Measurements from ENCODE around the gene SNAP25.

SNAP25 gene

DNA sequence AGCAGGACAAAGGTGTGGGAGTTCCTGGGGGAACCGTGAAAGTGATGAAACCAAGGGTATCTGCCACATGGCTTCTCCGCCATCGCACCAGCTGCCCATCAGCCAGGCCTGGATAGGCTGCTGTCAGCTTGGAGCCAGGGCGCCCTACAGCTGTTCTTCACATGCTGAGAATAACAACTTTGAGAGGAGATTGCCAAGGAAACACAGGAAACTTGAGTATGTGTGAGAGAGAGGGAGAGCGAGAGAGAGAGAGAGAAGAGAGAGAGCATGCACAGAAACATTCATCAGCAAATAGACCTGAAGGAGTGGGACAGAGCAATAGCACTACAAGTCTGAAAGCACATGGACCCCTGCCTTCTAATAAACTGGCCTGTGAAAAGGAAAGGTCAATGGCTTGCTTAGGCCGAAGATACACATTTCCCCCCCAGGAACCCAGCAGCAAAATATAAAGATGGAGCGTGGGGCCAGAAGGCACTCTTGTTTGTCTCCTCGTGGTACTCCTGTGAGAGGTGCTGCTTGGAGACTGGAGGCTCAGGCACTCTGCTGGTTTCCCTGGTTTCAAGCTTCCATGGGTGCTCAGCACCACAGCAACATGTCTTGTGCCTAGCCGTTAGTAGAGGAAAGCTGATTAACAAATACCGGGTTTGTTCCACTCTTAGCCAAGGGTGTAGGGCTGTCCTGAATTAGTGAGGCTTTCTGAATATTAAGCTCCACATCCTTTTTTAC, 53.0 kb downstream of the SNAP25 start:
- Mint-ChIP-seq H3K27me3 (no peaks in the 10 kb centered on the region), H3K9me3 (no peaks in the 10 kb centered on the region), H3K4me3 (no peak overlapping the region), H3K36me3 (no peaks in the 10 kb centered on the region), H3K4me1 (no peaks in the 10 kb centered on the region), H3K27ac (no peak overlapping the region)

DNA sequence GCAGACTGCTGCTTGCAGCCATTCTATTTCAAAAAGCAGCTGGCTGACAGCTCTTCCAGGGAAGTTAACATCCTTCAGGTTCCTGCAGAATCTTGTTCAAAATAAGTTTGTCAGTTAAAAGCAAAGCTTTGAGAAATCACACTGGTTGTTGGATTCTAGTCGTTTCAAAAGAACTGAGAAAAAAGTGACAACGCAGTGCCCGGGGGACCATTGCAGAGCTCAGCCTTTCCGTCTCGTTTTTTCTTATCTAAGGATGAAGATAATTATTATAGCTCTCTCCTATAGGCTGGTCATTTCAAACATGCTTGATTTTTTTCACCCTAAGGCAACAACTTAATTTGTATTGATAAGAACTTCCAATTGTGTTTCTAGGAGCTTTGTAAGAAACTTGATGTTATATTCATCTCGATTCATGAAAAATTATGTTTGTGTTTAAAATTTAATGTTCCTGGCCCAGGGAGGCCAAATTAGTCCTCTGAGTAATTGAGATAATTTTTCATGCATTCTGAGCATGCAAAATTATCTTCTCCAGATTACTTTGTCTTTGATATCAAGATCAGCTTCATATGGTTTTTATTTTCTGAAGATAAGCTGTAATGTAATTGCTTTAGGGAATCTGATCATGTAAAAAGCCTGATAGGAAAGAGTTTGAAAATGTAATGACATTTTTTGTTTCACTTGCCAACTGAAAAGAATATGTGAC, 58.4 kb downstream of the SNAP25 start:
- Mint-ChIP-seq H3K27ac (no peak overlapping the region), H3K36me3 (no peaks in the 10 kb centered on the region), H3K9me3 (no peaks in the 10 kb centered on the region), H3K27me3 (peaks cover 3% of the 10 kb centered on the region), H3K4me1 (no peaks in the 10 kb centered on the region), H3K4me3 (no peak overlapping the region)

DNA sequence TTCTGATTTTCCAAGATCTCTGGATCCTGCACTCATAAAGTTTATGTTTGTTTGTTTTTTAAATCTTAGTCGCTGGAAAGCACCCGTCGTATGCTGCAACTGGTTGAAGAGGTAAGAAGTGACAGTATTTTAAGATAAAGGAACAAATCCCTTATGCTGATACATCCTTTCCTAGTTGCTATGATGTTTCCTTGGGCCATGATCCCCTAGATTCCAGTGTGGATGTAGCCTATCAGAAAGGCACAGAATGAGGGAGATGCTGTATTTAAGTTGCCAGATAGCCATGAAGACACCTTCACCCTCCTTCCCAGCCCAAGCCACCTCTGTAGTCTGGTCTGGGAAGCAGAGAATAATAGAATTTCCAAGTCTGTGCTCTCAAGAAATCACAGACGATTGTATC, 59.0 kb downstream of the SNAP25 start:
- Mint-ChIP-seq H3K9me3 (no peaks in the 10 kb centered on the region), H3K4me1 (no peaks in the 10 kb centered on the region), H3K27me3 (peaks cover 3% of the 10 kb centered on the region), H3K27ac (no peak overlapping the region), H3K4me3 (no peak overlapping the region), H3K36me3 (no peaks in the 10 kb centered on the region)

DNA sequence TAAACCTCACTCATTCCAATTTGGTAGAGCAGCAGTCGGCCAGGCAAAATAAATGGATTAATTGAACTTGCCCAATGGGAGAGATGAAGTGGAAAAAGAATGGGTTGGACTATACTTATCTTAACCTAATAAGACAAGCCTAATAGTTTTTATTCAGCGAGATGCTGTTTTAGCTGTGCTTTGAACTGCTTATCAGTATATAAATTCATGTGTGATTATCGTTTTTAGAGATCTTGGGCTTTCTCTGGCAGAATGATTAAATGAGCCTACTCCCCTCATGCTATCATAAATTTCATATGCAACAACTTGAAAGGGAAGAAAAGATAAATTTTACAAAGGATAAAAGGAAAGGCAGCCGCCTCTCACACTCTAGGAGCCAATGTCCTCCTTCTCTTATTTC, 59.8 kb downstream of the SNAP25 start:
- H3K4me3 Mint-ChIP-seq, result no peak overlapping the region
- no peaks in the 10 kb centered on the region for H3K4me1 Mint-ChIP-seq
- no peaks in the 10 kb centered on the region for H3K36me3 Mint-ChIP-seq
- H3K27me3 Mint-ChIP-seq, result peaks cover 3% of the 10 kb centered on the region
- H3K27ac Mint-ChIP-seq, result no peak overlapping the region
- no peaks in the 10 kb centered on the region for H3K9me3 Mint-ChIP-seq

DNA sequence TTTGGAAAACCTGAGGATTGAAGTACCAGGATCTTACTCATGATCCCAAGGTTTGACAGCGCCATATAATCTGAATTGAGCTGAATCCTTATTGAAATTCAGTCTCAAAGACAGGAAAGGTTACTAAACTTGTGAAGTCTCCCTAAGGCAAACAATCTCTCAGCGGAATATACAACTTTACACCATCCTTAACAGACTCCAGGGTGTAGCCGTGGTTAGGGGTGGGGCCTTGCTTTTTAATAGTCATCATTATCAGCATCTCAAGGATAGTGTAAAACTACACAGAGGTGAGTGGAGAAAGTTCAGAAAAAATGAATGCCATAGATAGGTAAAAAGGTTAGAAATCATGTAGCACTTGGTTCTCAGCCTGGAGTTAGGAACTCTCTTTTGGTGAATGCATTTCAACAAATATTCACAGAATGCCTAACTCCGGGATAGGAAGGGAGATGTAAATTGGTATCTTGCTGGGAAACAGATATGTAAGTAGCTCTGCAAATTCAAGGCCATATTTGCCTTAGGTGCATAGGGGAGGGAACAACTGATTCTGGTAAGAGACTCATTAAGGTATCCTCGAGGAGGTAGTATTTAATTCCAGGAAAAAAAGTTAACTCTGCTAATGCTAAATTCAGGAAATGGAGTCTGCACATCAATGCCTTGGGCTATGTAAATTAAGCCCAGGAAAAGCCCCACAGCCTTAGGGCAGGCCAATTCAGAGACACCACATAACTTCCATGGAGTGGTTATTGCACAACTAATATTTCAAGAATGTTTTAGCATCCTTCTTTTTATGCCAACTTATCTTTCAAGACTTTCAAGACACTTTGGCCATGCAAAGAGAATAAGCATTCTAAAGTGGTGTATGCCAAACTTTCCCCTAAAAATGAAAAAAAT, 61.6 kb downstream of the SNAP25 start:
- Mint-ChIP-seq H3K36me3 (no peaks in the 10 kb centered on the region), H3K9me3 (no peaks in the 10 kb centered on the region), H3K27ac (no peak overlapping the region), H3K4me1 (no peaks in the 10 kb centered on the region), H3K27me3 (peaks cover 3% of the 10 kb centered on the region), H3K4me3 (no peak overlapping the region)

DNA sequence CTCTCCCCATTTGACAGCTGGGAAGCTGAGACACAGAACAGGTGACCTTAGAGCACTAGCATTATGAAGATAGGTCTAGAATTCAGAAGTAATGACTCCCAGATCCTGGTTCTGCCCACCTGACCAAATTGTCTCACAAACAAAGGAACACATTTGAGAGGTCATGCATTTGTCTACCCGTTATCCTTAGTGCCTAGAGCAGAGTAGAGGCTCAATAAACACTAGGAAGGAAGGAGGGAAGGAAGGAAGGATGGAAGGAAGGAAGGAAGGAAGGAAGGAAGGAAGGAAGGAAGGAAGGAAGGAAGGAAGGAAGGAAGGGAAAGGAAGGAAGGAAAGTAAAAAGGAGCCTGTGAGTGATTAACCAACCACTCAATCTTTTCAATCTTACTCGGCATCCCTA, 63.3 kb downstream of the SNAP25 start:
- H3K36me3 Mint-ChIP-seq, result no peaks in the 10 kb centered on the region
- no peaks in the 10 kb centered on the region for H3K4me1 Mint-ChIP-seq
- H3K9me3 Mint-ChIP-seq, result peaks cover 4% of the 10 kb centered on the region
- H3K27me3 Mint-ChIP-seq, result peaks cover 6% of the 10 kb centered on the region
- no peak overlapping the region for H3K27ac Mint-ChIP-seq
- H3K4me3 Mint-ChIP-seq, result no peak overlapping the region

DNA sequence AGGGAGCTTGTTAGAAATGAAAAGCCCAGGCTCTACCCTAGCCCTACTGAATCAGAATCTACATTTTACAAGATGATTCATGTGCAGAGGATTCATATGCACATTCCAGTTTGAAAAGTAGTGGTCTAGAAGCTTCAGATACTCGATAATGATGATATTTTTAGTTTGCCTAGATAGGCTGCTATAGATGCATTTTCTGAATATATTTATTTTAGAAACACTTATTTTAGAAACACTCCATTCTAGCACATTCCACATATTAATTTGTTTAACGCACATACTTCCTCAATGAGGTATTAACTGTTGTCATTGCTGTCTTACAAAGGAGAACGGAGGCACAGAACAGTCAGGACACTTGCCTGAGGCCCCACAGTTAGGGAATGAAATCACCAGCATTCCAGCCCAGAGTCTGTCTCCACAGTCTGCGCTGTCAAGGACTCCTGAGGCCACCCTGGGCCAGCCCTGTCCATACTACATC, 64.4 kb downstream of the SNAP25 start:
- no peaks in the 10 kb centered on the region for H3K36me3 Mint-ChIP-seq
- peaks cover 6% of the 10 kb centered on the region for H3K27me3 Mint-ChIP-seq
- no peaks in the 10 kb centered on the region for H3K4me1 Mint-ChIP-seq
- no peak overlapping the region for H3K4me3 Mint-ChIP-seq
- no peak overlapping the region for H3K27ac Mint-ChIP-seq
- H3K9me3 Mint-ChIP-seq, result peaks cover 4% of the 10 kb centered on the region

DNA sequence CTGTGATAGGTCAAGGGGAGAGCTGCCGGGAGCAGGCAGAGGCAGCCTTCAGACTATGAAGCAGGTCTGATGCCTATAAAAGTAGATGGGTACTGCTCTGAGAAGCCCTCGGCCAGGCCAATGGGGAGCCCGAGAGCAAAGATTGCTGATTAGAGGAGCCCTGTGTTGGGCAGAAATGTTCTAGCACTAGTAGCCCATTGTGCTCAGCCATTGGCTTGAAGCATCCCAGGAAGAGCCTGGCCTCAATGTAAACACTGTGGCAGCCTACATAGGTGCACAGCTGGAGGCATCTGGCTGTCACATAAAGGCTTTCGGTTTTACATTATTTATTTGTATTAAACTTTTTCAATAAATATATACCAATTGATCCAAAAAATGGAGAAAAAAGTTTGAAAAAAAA, 67.7 kb downstream of the SNAP25 start:
- peaks cover 4% of the 10 kb centered on the region for H3K27me3 Mint-ChIP-seq
- peaks cover 4% of the 10 kb centered on the region for H3K9me3 Mint-ChIP-seq
- H3K4me1 Mint-ChIP-seq, result no peaks in the 10 kb centered on the region
- no peak overlapping the region for H3K4me3 Mint-ChIP-seq
- H3K27ac Mint-ChIP-seq, result no peak overlapping the region
- H3K36me3 Mint-ChIP-seq, result no peaks in the 10 kb centered on the region

DNA sequence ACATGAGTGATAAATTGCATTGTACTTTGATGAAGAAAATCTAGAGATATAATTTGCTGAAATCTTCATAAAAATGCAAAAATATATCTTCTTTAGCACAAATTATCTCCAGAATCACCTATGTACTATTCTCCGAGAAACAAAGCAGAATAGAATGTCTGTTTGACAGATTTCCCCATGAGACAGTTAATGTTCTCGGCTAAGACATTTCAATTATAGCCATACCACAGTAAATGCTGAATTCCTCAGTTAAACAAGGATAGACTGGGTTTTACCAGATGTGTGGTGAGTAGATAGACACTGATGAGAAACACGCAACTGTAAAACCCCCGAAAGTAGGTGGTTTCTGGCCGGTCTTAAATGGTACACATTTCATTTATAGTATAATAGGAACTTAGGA, 69.8 kb downstream of the SNAP25 start:
- Mint-ChIP-seq H3K36me3 (no peaks in the 10 kb centered on the region), H3K9me3 (peaks cover 4% of the 10 kb centered on the region), H3K27me3 (peaks cover 4% of the 10 kb centered on the region), H3K4me1 (no peaks in the 10 kb centered on the region), H3K4me3 (no peak overlapping the region), H3K27ac (no peak overlapping the region)

DNA sequence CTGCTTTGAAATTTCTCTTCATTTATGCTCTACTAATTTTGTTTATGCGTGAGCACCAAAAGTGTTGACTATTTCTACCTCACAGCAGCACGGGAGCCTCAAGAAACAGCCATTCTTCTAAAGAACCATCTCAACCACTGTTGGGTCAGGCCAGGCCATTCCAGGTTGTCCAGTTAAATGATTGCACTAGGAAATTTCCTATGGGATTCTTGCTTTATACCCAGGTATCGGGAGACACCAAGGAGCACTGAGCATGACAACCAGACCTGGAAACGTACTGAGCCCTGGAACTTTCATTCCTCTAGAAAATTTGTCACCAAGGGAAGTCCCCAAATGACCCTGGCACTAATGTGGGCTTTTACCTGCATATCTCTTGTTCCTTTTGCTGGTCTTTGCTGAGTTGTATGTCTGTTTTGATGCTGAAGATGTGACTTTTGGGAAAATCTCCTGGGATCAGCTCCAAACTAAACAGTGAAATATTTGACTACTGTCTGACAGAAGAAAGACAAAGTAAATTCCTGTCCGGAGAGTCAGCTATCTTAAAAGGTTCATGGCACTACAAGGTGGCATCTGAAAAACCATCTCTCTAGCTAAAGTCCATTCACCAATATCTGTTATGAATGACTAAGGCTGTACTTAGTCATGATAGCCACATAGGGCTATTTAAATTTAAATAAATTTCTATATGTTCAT, 70.5 kb downstream of the SNAP25 start:
- Mint-ChIP-seq H3K36me3 (no peaks in the 10 kb centered on the region), H3K9me3 (peaks cover 4% of the 10 kb centered on the region), H3K4me1 (no peaks in the 10 kb centered on the region), H3K4me3 (no peak overlapping the region), H3K27me3 (peaks cover 4% of the 10 kb centered on the region), H3K27ac (no peak overlapping the region)

DNA sequence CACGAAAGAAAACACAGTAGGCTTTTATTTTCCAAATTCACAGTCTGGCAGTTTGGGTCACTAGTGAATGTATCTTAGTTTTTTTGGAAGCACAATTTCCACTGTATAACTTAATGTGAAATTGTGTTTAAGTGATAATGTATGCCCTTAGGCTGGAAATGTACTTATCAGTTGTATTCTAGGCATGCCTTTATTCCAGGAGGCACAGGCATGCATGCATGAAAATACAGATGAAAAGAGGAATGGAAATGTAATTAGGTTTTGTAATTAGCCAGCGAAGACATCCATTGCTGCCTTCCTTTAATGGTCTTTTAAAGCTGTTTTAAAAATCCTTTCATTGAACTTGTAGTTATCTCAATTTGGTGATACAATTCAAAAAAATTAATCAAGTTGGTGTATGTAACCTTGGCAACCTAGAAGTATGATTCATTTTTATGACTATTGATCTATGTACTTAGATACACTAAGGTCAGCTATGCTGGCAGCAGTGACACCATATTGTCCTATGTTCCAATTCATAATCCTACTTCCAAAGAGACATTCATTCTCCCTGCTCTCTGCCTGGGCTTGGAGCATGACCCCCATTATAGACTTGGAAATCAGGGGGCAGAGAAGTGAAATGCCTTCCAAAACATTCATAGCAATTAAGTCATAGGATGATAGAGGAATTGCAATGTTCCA, 73.1 kb downstream of the SNAP25 start:
- Mint-ChIP-seq H3K27me3 (peaks cover 1% of the 10 kb centered on the region), H3K27ac (no peak overlapping the region), H3K9me3 (no peaks in the 10 kb centered on the region), H3K4me1 (no peaks in the 10 kb centered on the region), H3K4me3 (no peak overlapping the region), H3K36me3 (no peaks in the 10 kb centered on the region)

DNA sequence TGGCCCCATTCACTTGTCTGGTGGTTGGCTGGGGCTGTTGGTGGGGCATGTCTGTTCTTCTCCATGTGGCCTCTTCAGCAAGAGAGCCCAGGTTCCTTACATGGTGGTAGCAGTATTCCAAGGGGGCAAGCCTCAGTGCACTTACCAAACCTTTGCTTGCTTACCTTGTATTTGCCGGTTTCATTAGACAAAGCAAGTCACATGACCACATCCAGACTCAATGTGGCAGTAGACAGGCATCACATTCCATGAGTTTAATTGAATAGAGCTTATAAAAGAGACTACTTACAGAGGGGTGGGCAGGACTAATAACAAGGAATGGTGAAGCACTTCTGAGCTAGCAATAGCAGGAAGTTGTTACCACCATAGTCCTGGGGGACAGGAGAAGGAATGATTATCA, 78.6 kb downstream of the SNAP25 start:
- no peaks in the 10 kb centered on the region for H3K36me3 Mint-ChIP-seq
- H3K27ac Mint-ChIP-seq, result no peak overlapping the region
- no peaks in the 10 kb centered on the region for H3K4me1 Mint-ChIP-seq
- no peak overlapping the region for H3K4me3 Mint-ChIP-seq
- H3K27me3 Mint-ChIP-seq, result peaks cover 2% of the 10 kb centered on the region
- no peaks in the 10 kb centered on the region for H3K9me3 Mint-ChIP-seq

DNA sequence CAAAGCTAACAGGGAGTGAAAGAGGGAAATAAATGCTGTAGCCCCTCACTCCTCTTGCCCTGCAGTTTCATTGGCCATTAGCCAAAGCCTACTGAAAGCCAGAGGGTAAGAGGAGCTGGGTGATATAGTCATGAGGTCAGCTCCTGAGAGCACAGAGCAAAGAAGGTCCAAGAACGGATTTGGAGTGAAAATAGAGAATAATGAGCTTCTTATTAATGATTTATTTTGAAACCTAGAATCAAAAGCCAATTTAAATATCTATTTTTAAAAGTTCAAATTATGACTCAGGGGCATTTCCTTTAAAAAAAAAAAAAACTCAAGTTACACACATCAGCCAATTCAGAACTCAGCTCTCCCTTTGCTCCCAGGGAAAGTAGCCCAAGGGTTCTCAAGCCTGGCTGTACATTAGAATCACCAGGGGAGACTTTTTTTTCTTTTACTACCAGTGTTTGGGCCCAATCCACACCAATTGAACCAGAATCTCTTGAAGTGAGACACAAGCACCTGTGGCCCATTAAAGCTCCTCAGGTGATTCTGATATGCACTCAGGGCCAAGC, 79.1 kb downstream of the SNAP25 start:
- Mint-ChIP-seq H3K27me3 (peaks cover 2% of the 10 kb centered on the region), H3K9me3 (no peaks in the 10 kb centered on the region), H3K4me1 (no peaks in the 10 kb centered on the region), H3K4me3 (no peak overlapping the region), H3K27ac (no peak overlapping the region), H3K36me3 (no peaks in the 10 kb centered on the region)

DNA sequence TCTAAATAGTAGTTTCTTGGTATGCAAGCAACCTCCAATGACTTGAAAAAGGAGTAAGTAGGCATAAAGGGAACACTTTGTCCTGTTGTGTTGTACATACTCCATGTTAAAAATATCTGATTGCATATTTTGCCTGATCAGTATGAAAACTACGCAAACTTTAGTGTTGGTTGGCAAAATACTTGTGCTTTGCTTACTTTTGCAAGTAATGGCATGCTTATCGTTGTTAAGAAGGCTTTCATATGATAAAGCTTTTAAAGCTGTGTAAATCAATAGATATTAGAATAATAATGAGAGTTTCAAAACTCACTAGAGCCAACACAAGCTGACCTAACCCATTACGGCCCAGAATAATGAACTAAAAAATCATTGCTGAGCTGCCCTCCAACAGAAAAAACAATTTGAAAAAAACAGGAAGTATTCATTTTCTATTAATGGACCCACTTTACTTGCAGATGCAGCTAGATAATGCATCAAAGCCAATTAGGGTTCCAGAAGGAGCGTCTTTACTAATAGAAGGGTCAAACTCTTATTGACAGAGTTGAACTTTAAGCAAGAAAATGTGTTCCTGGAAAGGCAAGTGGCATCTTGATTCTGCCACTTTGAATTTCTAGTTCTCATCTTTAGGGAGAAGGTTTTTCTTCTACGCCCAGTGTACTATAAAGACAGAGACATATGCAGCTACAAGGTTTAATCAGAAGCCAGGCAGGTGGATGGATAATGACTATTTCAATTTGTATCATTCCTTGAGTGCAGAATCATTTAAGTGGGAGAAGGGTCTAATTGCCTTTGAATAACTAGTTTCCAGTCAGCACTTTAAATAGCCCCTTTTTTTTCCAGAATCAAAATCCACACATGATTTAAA, 82.2 kb downstream of the SNAP25 start:
- H3K36me3 Mint-ChIP-seq, result no peaks in the 10 kb centered on the region
- H3K27me3 Mint-ChIP-seq, result peaks cover 3% of the 10 kb centered on the region
- H3K9me3 Mint-ChIP-seq, result no peaks in the 10 kb centered on the region
- H3K4me3 Mint-ChIP-seq, result no peak overlapping the region
- H3K4me1 Mint-ChIP-seq, result no peaks in the 10 kb centered on the region
- H3K27ac Mint-ChIP-seq, result no peak overlapping the region
